Neural crest cell (in vitro differentiated cells): Measurements from ENCODE around the gene HBZ. TPM values are rescaled to one million over a fixed set of nuclear protein-coding genes. Genes with fewer than 3 reads are reported as not detected.
A peak's percentile ranks its signal among the peaks of the same experiment; 100 is the strongest.

ENCODE experiments used
- DNase-seq: peaks from one replicate; pipeline ENCODE4 v3.0.0; 2021; ENCODE audit warnings: low read depth, mixed read lengths, low spot score
- H3K27ac Mint-ChIP-seq: one replicate; pipeline ENCODE4 v1.8.0; 2021; ENCODE audit warnings: mild to moderate bottlenecking, mixed read lengths; ENCODE audit not compliant: unreplicated experiment
- H3K27me3 Mint-ChIP-seq: 2 replicates; pipeline ENCODE4 v1.8.0; 2021; ENCODE audit warnings: low read depth, mild to moderate bottlenecking, mixed read lengths
- H3K36me3 Mint-ChIP-seq: 2 replicates; pipeline ENCODE4 v1.8.0; 2021; ENCODE audit warnings: low read depth, mild to moderate bottlenecking, mixed read lengths
- H3K4me1 Mint-ChIP-seq: 2 replicates; pipeline ENCODE4 v1.8.0; 2021; ENCODE audit warnings: mixed read lengths
- H3K4me3 Mint-ChIP-seq: one replicate; pipeline ENCODE4 v1.8.0; 2021; ENCODE audit warnings: mild to moderate bottlenecking, mixed read lengths
- H3K9me3 Mint-ChIP-seq: 2 replicates; pipeline ENCODE4 v1.8.0; 2021; ENCODE audit warnings: mixed read lengths
- CTCF ChIP-seq: fragments of 200-600 bp; sonication (generic); conservative IDR thresholded peaks from 2 replicates; pipeline ENCODE4 v1.5.0; 2021; ENCODE audit warnings: antibody characterized with exemption, mild to moderate bottlenecking
- total RNA-seq: library from RNA; stranded (reverse); gene quantifications from 2 replicates; pipeline ENCODE4 v1.2.1, GENCODE V29; 2021

HBZ gene
- total RNA-seq, 1 donor from 2014 or later, result not detected

- Mint-ChIP-seq H3K27ac (no peak overlapping the region), H3K4me1 (peaks cover 9% of the 10 kb centered on the region), H3K27me3 (peaks cover 8% of the 10 kb centered on the region), H3K4me3 (peak overlapping the region; percentile 65), H3K9me3 (no peaks in the 10 kb centered on the region), H3K36me3 (no peaks in the 10 kb centered on the region)
- TF ChIP-seq CTCF, result no peak
- no peak for DNase-seq
Observed at GRCh38 chr16:140175-140857, 12.1 kb upstream of the HBZ start.

- no peak for TF ChIP-seq CTCF
- peaks cover 8% of the 10 kb centered on the region for H3K27me3 Mint-ChIP-seq
- H3K36me3 Mint-ChIP-seq, result no peaks in the 10 kb centered on the region
Observed at GRCh38 chr16:142405-142967, 10.0 kb upstream of the HBZ start.

GRCh38 chr16:143047-143446 lies 9.4 kb upstream of the HBZ start:
- Mint-ChIP-seq H3K27me3 (peaks cover 8% of the 10 kb centered on the region), H3K36me3 (no peaks in the 10 kb centered on the region), H3K4me3 (no peak overlapping the region), H3K9me3 (no peaks in the 10 kb centered on the region), H3K4me1 (peaks cover 5% of the 10 kb centered on the region), H3K27ac (no peak overlapping the region)
- no peak for TF ChIP-seq CTCF
- no peak for DNase-seq

More at GRCh38 chr16:142405-142967, 10.0 kb upstream of the HBZ start:
- Mint-ChIP-seq H3K27ac (peak overlapping the region; percentile 35), H3K9me3 (no peaks in the 10 kb centered on the region), H3K4me3 (peak overlapping the region; percentile 59), H3K4me1 (peaks cover 5% of the 10 kb centered on the region)
- DNase-seq, result no peak

- no peaks in the 10 kb centered on the region for H3K9me3 Mint-ChIP-seq
- TF ChIP-seq CTCF, result no peak
- no peak overlapping the region for H3K27ac Mint-ChIP-seq
- H3K4me1 Mint-ChIP-seq, result peaks cover 5% of the 10 kb centered on the region
- H3K4me3 Mint-ChIP-seq, result no peak overlapping the region
- peaks cover 12% of the 10 kb centered on the region for H3K27me3 Mint-ChIP-seq
- DNase-seq, result no peak
- H3K36me3 Mint-ChIP-seq, result no peaks in the 10 kb centered on the region
Observed at GRCh38 chr16:143456-143855, 9.0 kb upstream of the HBZ start.

GRCh38 chr16:144797-145252 lies 7.6 kb upstream of the HBZ start:
- H3K27ac Mint-ChIP-seq, result no peak overlapping the region
- DNase-seq, result no peak
- H3K9me3 Mint-ChIP-seq, result no peaks in the 10 kb centered on the region
- no peaks in the 10 kb centered on the region for H3K4me1 Mint-ChIP-seq
- TF ChIP-seq CTCF, result no peak
- H3K27me3 Mint-ChIP-seq, result peaks cover 25% of the 10 kb centered on the region
- no peak overlapping the region for H3K4me3 Mint-ChIP-seq
- H3K36me3 Mint-ChIP-seq, result no peaks in the 10 kb centered on the region
